ENCODE data around the gene MICAL3. TPM values are rescaled to one million over a fixed set of nuclear protein-coding genes. Genes with fewer than 3 reads are reported as not detected.

The MICAL3 gene
- polyA plus RNA-seq, 3 donors, result 0.23 to 0.84 TPM; not detected in 1

GRCh38 chr22:17842386-17842785 is 182.0 kb downstream of the MICAL3 start:
- Mint-ChIP-seq H3K9me3 (no peaks in the 10 kb centered on the region), H3K27me3 (ENCODE audit: low read depth in 3 of 3) (no peaks in the 10 kb centered on the region), H3K4me1 (peaks cover 5% of the 10 kb centered on the region), H3K36me3 (peaks cover 0 to 2% of the 10 kb centered on the region in 2 donors), H3K4me3 (peak overlapping the region in 1 of 2 donors; percentile 50), H3K27ac (peak overlapping the region in 1 of 7 donors; percentile 67)
- no peaks in the 10 kb centered on the region for H4K20me1 ChIP-seq (ENCODE audit: insufficient read depth, low read length)
- H3K36me3 ChIP-seq (replicated peaks in 1 of 2; ENCODE audit: control insufficient read depth in 1 of 2, insufficient read depth in 2 of 2, low read length in 2 of 2), result no peaks in the 10 kb centered on the region
- 67% methylated on average over 20 of the region's 20 CpGs for WGBS (ENCODE audit: insufficient coverage)
- no peak overlapping the region for H3K4me2 ChIP-seq (replicated peaks; ENCODE audit: extremely low read depth, low read length, poor library complexity, severe bottlenecking)
- TF ChIP-seq CTCF (IDR thresholded peaks at IDR 0.05), result no peak
- peak; percentile 2 to 29 (median 17) for DNase-seq
- H3K4me1 ChIP-seq (ENCODE audit: control insufficient read depth in 1 of 2, insufficient read depth in 2 of 2, low read length in 2 of 2), result no peaks in the 10 kb centered on the region
- no peak overlapping the region for H3K4me3 ChIP-seq (replicated peaks in 1 of 3; ENCODE audit: low read depth in 2 of 3, low read length in 3 of 3)
- H3K27ac ChIP-seq (ENCODE audit: low read depth in 1 of 2, low read length in 2 of 2), result no peak overlapping the region
- no peaks in the 10 kb centered on the region for H3K9me3 ChIP-seq (replicated peaks in 1 of 2; ENCODE audit: control insufficient read depth in 1 of 2, insufficient read depth in 1 of 2, low read length in 2 of 2)
- intact Hi-C loops (cut with micrococcal nuclease), result no loop called here
- no peaks in the 10 kb centered on the region for H3K79me2 ChIP-seq (ENCODE audit: insufficient read depth, low read length)
- H2AFZ ChIP-seq (ENCODE audit: insufficient read depth, low read depth, low read length, poor library complexity, severe bottlenecking), result no peak overlapping the region
- H3K27me3 ChIP-seq (ENCODE audit: control insufficient read depth in 2 of 2, insufficient read depth in 2 of 2, low read length in 2 of 2), result no peaks in the 10 kb centered on the region
- H3K9ac ChIP-seq (ENCODE audit: insufficient read depth, low read length, poor library complexity, severe bottlenecking), result no peak overlapping the region

- WGBS (ENCODE audit: insufficient coverage), result 97% methylated on average over 16 of the region's 16 CpGs
- intact Hi-C loops (cut with micrococcal nuclease), result no loop called here
- H3K36me3 Mint-ChIP-seq, result peaks cover 0 to 2% of the 10 kb centered on the region in 2 donors
- no peak for TF ChIP-seq CTCF (IDR thresholded peaks at IDR 0.05)
- DNase-seq, result no peak
- H3K9me3 Mint-ChIP-seq, result no peaks in the 10 kb centered on the region
- Histone ChIP-seq H2AFZ (ENCODE audit: insufficient read depth, low read depth, low read length, poor library complexity, severe bottlenecking) (no peak overlapping the region), H3K79me2 (ENCODE audit: insufficient read depth, low read length) (no peaks in the 10 kb centered on the region), H3K4me2 (replicated peaks; ENCODE audit: extremely low read depth, low read length, poor library complexity, severe bottlenecking) (no peak overlapping the region), H3K4me3 (replicated peaks in 1 of 3; ENCODE audit: low read depth in 2 of 3, low read length in 3 of 3) (no peak overlapping the region), H4K20me1 (ENCODE audit: insufficient read depth, low read length) (no peaks in the 10 kb centered on the region), H3K9ac (ENCODE audit: insufficient read depth, low read length, poor library complexity, severe bottlenecking) (no peak overlapping the region), H3K4me1 (ENCODE audit: control insufficient read depth in 1 of 2, insufficient read depth in 2 of 2, low read length in 2 of 2) (no peaks in the 10 kb centered on the region), H3K9me3 (replicated peaks in 1 of 2; ENCODE audit: control insufficient read depth in 1 of 2, insufficient read depth in 1 of 2, low read length in 2 of 2) (no peaks in the 10 kb centered on the region), H3K27me3 (ENCODE audit: control insufficient read depth in 2 of 2, insufficient read depth in 2 of 2, low read length in 2 of 2) (no peaks in the 10 kb centered on the region), H3K27ac (ENCODE audit: low read depth in 1 of 2, low read length in 2 of 2) (no peak overlapping the region), H3K36me3 (replicated peaks in 1 of 2; ENCODE audit: control insufficient read depth in 1 of 2, insufficient read depth in 2 of 2, low read length in 2 of 2) (no peaks in the 10 kb centered on the region)
- H3K4me1 Mint-ChIP-seq, result peaks cover 5% of the 10 kb centered on the region
- H3K4me3 Mint-ChIP-seq, result no peak overlapping the region
- no peaks in the 10 kb centered on the region for H3K27me3 Mint-ChIP-seq (ENCODE audit: low read depth in 3 of 3)
- H3K27ac Mint-ChIP-seq, result no peak overlapping the region
Observed at GRCh38 chr22:17841836-17842235, 182.5 kb downstream of the MICAL3 start.

Measured in CD14-positive monocyte (primary cell).